GM21717 (cell line): ENCODE measurements around the gene TNS1.

Experiments used
- ATAC-seq: cut with Tn5 transposase; IDR thresholded peaks from one replicate; pipeline ENCODE4 v1.9.1; 2021; ENCODE audit warnings: mild to moderate bottlenecking, moderate library complexity; ENCODE audit not compliant: unreplicated experiment

The TNS1 gene

DNA sequence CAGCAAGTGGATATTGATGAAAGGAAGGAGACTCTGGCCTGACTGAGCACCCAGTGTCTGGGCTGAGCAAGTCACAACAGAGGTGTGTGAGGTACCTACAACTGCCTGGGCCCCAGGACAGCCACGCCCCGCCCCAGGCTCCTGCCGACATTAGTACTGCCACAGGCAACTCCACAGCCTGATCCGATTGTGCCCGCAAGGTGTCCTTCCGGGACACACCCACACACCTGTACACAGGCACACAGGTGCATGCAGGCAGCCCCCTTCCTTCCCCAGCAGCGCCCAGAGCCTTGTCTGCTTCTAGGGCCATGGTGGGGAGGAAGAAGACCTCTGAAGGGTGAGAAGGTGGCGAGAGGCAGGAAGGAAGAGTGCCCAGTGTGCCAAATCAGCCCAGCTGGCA lies 83.6 kb downstream of the TNS1 start:
- no peak for ATAC-seq

DNA sequence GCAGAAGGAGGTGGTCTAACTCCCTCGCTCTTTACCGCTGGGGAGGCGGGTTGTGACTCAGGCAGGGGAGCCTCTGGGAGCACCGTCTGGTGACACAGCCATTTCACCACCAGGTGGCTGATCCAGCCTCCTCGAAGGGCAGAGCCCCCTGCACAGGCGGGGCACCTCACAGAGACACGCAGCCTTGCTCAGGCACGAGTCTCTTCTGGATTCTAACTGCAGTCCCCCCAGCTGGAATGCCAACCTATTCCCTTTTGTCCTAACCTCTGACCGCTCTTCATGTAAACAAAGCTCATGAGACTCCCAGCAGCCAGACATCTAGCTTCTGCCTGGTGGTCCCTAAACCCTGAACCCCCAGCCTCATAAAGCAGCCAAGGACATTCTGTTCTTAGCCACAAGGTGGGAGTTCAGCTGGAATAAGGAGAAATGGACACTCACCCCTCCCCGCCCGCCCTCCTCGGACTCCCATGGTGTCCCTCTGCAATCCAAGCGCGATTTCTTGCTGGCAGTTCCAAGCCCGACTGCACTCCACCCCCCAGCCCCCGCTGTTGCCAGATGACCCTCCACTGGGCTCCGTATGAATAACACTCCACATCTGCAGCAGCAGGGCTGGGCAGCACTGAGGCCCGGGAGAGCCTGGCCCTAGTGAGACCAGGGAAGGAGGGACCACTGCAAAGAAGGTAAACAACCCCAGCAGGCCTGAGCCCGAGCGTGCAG lies 84.3 kb downstream of the TNS1 start:
- ATAC-seq, result no peak

DNA sequence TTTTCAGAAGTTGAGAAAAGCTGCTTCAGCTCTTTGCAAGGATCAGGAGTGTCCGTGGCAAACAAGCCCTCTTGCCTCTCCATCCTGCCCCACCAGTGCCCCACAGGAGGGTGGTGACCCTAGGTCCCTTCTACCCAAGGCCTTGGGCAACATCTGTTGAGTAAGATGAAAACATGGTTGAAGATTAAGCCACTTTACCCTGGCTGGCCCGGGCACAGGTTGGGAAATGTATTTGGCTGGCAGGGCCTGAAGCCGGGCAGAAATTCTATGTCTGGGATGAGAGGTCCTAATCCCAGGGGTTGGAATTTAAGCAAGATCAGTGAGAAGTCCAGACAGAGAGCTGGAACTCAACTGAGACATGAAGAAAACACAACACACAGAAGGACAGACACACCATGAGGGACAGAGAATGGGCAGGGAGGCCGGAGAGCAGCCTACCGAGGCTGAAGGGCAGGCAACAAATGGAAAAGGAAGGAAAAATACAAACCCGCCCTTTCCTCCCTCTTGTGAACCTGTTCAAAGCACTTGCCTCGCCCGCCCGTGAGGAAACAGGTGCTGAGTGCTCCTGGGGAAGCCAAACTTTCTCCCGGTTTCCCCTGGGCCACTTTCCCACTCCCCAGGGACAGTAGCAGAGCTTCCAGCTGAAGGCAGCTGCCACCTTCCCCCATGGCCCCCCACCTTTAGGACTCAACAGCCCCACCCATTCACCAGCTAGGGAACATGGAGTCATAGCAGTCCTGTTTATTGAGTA lies 86.1 kb downstream of the TNS1 start:
- no peak for ATAC-seq

DNA sequence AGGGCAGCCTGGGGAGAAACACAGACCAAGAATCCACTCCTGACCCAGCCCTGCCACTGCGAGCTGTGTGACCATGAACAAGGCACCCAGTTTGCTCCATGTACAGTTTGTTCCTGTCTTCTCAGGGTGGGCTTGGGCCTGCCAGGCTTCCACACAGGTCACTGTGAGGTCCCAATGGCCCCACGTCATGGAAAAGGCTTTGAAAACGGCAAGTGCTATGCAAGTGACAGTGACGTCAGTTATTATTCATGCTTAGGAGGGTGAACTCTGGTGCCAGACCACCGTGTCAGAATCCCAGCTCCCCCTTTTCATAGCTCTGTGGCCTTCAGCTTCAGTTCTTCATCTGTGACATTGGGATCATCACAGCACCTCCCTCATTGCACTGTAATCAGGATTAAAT lies 87.1 kb downstream of the TNS1 start:
- no peak for ATAC-seq

DNA sequence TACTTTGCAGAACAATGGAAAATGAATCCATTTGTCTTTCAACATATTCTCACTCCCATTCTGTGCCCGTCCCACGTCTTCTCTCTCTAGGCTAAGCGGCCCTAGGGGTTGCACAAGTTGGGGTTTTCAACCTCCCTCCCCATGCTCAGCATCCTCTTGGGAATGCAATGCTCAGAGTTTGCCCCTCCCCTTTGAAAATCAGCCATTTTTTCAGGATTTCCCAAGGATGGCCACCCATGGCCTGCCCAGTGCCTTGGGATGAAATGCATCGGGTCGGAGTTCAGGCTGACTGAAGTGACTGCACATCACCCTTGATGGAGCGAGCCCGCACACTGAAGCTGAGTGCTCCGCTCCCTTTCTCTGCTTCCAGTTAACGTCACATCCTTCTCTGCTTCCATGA lies 87.9 kb downstream of the TNS1 start:
- no peak for ATAC-seq

DNA sequence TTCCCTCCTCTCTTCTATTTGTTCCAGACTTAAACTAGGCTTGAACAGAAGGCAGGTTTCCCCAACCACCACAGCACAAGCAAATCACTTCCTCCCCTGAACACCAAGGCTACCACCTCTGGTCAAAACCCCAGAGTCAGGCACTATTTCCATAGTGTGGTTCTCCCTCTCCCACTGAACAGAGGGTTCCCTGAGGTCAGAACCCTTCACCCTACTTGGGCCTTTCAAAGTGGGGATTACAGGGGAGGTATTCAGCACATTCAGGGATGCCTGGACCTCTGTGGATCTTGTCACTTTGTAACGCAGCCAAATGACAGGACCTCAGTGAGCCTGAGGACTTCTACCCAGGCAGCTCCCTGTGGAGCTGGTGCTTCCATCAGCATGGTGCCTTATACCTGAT lies 88.7 kb downstream of the TNS1 start:
- no peak for ATAC-seq

DNA sequence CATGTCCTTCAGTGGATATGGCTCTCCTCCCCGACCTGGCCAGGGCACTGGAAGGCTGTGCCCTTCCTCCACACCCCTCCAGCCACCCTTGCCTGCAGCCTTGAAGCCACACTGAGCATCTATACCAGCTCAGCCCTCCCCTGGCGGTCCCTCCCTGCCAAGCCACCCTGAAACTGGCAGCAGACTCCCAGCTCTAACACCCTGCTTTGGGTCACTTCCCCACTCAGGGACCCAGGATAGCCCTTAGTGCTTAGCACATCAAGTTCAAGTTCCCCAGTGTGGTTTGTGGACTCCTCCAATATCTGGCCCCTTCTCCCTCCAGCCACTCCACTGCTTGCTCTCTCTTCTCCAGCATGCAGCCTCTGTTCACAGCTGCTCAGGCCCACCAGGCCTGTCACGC lies 89.4 kb downstream of the TNS1 start:
- no peak for ATAC-seq

DNA sequence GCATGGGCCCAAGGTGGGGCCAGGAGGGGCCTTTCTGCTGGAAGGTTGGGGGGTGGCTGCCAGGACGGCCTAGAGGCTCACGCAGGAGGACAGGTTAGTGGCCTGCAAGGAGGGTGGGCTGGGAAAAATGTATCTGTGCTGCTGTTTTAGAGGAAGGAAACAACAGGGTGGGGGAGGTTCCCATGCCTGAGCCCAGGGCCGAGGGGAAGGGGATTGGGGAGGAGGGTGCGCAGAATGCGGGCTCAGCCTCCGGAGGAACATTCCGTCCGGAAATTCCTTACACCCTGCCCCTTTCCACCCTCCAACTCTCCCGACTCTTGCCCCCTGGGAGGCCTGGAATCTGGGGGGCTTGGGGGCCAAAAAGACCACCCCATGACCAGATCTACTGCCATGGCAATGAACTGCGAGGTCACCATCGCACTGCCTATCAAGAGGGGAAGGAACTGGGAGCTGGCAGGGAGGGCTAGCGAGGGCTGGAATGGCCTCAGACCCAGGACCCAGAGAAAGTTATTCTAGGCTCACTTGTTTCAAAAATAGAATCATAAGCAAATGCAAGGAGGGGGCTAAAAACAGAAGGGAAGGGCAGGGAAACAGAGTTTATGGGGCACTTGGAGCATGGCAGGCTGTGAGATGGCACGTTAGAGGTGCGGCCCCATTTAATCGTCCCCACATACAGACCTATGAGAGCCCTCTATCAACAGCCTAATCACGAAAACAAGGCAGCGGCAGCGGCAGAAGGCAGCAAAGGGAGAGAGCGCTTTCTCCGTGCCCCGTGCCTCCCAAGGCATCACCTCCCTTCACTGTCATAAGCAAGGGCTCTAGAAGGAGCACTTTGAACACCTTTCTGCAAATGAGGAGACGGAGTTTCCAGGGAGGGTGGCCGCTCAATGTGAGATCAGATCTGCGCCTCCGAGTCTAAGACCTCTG lies 90.4 kb downstream of the TNS1 start:
- no peak for ATAC-seq

DNA sequence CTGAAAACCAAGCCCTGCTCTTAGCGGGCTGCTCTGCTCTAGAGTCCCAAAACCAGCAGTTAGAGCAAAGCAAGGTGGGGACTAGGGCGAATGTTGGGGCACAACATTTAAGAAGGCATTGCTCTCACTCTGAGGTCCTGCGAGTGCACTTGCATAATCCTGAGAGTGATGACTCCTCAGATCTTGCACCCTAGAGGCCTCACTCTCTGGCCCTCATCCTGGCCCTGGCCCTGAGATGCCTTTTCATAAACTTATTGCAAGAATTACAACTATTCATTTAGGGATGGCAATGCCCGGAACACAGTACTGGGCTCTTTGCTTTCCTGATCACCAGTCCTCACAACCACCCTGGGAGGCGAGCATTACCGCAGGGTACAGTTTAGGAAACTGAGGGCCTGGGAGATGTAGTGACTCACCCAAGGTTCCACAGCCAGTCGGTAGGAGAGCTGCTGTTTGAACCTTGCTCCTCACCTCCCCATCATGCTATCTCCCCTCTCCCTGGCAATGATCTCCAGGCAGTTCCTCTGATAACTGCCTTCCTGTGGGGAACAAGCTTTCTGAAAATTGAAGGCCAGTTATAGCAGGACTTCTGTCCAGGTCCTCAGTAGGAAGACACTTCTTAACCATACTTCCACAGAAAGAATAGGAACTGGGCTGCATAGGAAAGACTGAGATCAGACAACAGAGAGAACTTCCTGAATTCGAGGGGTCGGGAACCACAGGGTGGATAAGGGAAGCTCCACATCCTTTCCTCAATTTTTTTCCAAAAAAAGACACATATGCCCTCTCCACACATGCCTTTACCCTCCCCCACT lies 91.3 kb downstream of the TNS1 start:
- ATAC-seq, result no peak

DNA sequence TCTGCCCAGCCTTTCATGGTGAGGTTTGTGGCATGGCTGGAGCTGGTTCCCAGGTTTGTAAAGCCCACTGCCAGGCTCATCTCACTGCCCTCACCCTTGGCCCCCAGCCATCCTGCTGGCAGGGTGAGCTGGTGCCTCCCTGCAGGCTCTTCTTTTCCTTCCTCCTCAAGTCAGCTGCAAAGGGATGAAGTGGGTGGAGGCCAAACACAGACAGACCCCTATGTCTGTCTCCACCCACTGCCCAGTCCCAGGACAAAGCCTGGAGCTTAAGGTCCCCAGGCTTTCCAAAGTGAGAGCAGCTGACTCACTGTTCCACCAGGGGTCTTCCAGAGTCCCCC lies 92.0 kb downstream of the TNS1 start:
- ATAC-seq, result no peak

DNA sequence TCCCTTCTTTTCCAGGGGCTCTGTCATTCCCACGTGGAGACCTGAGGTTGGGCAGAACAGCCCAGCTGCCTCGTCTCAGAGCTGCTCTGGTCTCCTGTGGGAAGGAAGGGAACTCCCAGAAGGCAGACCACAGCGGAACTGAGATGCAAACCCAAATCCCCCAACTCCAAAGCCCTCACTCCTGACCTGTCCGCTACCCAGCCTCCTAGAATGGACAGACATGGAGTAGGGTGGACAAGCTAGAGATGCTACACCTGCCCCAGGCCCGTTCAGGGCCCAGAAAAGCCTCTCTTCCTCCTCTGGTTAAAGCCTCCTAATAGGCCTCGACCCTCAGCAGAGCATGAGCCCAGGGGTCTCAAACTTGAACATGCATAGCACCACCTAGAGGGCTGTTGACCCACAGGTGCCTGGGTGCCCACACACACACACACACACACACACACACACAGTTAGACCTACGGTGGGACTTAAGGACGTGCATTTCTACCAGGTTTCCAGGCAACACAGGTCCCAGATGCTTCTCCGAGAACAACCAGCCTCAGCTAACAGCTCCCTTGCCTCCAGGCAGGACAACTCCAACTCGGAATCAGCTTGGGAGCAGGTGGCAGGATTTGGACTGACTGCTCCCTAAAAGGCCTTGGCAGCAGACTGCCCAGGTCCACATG lies 93.5 kb downstream of the TNS1 start:
- no peak for ATAC-seq

DNA sequence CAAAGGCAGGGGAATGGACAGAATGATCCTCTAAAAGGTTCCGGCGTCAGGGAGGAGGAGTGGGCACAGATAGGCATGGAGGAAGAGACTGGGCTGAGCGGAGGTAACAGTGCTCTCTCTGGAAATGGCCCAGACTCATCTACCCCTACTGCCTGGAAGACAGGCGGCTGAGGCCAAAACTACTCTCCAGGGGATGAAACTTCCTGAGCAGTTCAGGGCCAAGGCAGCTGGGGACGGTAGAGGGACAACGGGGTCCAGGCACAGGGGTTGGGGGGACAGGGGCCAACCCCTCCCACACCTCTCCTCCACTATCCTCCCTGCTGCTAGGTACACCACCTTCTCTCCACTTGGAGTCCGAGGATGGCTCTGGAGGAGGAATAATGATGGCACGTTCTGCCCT lies 94.3 kb downstream of the TNS1 start:
- ATAC-seq, result no peak

DNA sequence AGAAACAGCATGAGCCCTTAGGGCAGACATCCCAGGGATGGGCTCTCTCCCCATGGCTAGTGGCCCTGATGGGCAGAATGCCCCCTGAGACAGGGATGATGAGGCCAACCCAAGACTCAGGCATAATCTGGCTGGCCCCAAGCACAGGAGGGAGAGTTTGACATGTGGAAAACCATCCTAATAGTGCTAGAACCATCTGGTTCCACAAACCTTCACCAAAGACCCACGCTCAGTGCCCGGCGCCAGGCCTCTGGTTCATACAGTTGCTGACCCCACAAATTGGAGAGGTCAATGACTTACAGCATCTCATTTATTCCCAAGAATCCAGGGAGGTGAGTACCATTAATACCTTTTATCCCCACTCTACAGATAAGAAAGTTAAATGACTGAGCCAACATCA lies 95.5 kb downstream of the TNS1 start:
- no peak for ATAC-seq

DNA sequence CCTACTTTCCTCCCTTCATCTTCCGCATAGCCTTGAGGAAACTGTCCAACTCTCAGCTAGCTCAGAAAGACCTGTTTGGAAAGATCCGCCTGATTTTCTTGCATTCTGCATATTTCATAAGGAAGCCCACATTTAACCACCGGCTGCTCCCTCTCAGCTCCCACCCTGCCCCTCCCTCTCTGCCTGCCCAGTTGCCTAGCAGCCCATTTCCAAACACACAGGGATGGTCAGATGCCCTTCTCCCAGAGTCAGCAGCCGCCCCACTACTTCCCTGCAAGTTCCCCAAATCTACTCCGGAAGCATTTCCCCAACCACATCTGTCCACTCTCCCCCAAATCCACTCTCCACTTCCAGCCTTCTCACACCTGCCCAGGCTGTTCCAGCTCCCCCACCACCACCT lies 96.0 kb downstream of the TNS1 start:
- no peak for ATAC-seq

DNA sequence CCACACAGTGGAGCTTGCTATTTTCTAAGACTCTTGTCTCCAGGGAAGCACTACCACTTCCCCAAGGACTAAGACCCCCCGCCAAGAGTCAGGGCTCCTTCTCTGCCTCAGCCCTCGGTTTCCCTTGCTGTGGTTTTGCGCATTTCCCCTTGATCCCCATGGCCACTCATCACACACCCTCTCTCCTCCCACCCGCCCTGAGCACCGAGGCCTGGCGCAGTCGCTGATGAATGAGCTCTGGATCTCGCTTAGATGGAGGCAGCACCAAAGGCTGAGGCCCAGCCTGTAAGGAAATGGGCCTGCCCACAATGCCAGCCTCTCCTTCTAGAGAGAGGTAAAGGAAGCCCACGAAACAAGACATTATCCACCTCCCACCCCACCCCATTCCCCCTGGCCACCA lies 96.9 kb downstream of the TNS1 start:
- ATAC-seq, result no peak

DNA sequence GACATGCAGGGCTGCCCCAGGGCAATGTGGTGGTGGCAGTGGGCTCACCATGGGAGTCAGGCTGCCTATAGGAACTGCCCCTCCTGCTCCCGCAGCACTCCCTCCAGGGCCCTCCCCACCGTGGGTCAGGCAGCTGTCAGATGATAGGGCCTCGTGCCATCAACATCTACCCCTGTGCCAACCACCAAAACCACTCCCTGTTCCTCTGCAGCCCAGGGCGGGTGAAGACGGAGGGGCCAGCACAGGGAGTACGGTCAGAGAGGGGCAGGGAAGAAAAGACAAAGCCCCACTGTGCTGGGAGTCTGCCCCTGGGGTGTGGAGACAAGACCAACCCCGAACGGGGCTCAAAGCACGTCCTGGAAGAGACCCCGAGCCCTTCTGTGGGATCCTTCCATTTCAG lies 97.4 kb downstream of the TNS1 start:
- ATAC-seq, result no peak

DNA sequence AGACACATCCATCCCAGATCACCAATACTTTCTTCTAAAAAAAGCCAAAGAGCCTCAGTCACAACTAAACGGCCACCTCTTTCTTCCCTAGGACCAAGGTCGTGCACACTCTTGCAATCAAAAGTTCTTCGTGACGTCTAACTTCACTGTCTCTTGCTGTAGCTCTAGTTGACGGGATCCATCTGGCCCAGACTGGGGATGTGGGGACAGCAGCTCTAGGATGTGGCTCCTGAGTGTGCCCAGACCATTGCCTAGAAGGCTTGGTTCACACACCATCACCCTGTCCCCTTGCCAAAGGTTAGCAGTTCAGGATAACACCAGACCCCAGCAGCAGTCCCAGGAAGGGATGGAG lies 98.2 kb downstream of the TNS1 start:
- ATAC-seq, result no peak

DNA sequence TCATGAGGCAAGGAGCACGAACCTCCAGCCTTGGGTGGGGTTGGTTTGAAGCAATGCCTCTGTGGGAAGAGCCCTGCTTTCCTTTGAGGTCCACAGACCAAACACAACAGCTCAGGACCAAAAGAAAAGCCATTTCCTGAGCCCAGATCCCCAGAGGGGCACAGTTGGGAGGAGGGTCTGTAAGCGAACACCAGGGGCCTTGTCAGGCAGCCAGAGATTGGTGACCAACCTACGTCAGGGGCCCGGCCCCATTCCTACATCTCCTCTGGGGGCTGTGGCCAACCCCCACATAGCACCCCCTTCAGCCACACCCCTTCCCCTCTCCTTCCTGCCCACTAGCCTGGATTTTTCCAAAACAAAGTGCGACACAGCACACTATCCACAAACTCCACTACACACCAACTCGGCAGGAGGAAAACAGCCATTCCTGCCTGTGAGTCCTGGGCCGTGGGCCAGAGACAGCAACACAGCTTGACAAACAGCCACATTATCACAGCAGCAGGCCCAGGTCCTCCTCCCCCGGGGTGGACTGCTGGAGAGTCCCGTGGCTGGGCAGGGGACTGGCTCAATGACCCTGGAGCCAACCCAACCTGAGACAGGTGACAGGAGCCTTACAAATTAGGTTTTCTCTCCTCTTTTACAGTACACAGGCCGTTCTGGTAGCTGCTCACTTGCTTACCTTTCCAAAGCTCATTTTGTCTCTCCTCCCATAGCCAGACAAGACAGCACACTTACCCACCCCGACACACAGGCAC lies 98.8 kb downstream of the TNS1 start:
- ATAC-seq, result no peak

DNA sequence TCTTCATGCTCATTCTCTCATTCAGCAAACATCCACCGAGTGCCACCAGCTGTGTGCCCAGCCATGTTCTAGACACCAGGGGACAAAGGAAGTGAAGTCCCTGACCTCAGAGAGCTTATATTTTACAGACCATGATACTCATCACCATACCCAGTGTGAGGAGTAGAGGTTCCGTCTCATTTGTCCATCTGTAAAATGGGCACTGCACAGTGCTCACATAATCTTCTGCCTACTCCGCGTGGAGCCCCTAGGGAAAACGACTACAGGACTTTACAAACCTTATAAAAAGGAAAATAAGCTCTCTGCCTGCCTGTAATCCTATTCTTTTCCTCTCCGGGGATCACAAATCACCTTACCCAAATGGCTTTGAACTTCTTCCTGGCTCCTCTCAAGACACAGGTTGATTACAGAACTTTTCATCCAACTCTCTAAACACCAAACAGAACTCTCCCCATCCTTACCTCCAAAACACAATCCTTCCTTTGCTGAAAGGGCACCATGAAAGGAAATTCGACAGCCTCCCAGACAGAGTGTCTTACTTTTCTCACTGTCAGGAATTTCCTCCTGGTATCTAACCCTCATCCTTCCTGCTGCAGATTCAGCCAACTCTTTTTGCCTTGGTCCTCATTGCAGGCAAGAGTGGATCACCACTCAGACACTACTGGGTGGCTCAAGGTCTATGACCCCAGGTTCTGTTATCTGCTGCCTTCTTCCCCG lies 99.5 kb downstream of the TNS1 start:
- no peak for ATAC-seq
